HEK293 (cell line): ENCODE results near the gene PLSCR1.

Source experiments
- GLI4 ChIP-seq: fragments of 450-650 bp; formaldehyde crosslinking; IDR thresholded peaks from 2 replicates; pipeline ENCODE4 v1.5.1; 2016; ENCODE audit warnings: missing biosample characterization, missing genetic modification characterization
- TF ChIP-seq, protein P1 (sequence below): fragments of 450-650 bp; formaldehyde crosslinking; IDR thresholded peaks from 2 replicates; pipeline ENCODE4 v1.5.1; 2016; ENCODE audit warnings: missing biosample characterization, missing genetic modification characterization
- TF ChIP-seq, protein P2 (sequence below): fragments of 450-650 bp; formaldehyde crosslinking; IDR thresholded peaks from 2 replicates; pipeline ENCODE4 v1.5.1; 2016; ENCODE audit warnings: missing biosample characterization, missing genetic modification characterization, borderline replicate concordance

GRCh38 chr3:146554151-146554760 is 9.8 kb upstream of the PLSCR1 start:
- no peak for TF ChIP-seq GLI4
- TF ChIP-seq, protein P1, sequence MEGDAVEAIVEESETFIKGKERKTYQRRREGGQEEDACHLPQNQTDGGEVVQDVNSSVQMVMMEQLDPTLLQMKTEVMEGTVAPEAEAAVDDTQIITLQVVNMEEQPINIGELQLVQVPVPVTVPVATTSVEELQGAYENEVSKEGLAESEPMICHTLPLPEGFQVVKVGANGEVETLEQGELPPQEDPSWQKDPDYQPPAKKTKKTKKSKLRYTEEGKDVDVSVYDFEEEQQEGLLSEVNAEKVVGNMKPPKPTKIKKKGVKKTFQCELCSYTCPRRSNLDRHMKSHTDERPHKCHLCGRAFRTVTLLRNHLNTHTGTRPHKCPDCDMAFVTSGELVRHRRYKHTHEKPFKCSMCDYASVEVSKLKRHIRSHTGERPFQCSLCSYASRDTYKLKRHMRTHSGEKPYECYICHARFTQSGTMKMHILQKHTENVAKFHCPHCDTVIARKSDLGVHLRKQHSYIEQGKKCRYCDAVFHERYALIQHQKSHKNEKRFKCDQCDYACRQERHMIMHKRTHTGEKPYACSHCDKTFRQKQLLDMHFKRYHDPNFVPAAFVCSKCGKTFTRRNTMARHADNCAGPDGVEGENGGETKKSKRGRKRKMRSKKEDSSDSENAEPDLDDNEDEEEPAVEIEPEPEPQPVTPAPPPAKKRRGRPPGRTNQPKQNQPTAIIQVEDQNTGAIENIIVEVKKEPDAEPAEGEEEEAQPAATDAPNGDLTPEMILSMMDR (tag by site-specific recombination): no peak
- TF ChIP-seq, protein P2, sequence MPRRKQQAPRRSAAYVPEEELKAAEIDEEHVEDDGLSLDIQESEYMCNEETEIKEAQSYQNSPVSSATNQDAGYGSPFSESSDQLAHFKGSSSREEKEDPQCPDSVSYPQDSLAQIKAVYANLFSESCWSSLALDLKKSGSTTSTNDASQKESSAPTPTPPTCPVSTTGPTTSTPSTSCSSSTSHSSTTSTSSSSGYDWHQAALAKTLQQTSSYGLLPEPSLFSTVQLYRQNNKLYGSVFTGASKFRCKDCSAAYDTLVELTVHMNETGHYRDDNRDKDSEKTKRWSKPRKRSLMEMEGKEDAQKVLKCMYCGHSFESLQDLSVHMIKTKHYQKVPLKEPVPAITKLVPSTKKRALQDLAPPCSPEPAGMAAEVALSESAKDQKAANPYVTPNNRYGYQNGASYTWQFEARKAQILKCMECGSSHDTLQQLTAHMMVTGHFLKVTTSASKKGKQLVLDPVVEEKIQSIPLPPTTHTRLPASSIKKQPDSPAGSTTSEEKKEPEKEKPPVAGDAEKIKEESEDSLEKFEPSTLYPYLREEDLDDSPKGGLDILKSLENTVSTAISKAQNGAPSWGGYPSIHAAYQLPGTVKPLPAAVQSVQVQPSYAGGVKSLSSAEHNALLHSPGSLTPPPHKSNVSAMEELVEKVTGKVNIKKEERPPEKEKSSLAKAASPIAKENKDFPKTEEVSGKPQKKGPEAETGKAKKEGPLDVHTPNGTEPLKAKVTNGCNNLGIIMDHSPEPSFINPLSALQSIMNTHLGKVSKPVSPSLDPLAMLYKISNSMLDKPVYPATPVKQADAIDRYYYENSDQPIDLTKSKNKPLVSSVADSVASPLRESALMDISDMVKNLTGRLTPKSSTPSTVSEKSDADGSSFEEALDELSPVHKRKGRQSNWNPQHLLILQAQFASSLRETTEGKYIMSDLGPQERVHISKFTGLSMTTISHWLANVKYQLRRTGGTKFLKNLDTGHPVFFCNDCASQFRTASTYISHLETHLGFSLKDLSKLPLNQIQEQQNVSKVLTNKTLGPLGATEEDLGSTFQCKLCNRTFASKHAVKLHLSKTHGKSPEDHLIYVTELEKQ: no peak
